SK-N-MC (cell line): ENCODE data around the gene FHOD3.

Experiments used
- EZH2 ChIP-seq: fragments of 200-600 bp; sonication (generic); IDR thresholded peaks from one replicate; pipeline ENCODE4 v1.6.1; 2017; ENCODE audit warnings: antibody characterized with exemption
- FOXP2 ChIP-seq: optimal IDR thresholded peaks from 2 replicates; pipeline ENCODE3; 2011; ENCODE audit warnings: mild to moderate bottlenecking, moderate library complexity; ENCODE audit not compliant: insufficient read depth; ENCODE audit errors: extremely low read length, control extremely low read depth
- POLR2AphosphoS5 ChIP-seq: IDR thresholded peaks from 2 replicates; pipeline ENCODE4 v1.6.1; 2012; ENCODE audit warnings: mild to moderate bottlenecking, low read depth, low read length, borderline replicate concordance

GRCh38 chr18:36718705-36719328, 421.3 kb downstream of the FHOD3 start:
- TF ChIP-seq FOXP2 (no peak), EZH2 (no peak), POLR2AphosphoS5 (no peak)
